Caco-2 (cell line): ENCODE data around the gene CACNA2D1. TPM values are rescaled to one million over a fixed set of nuclear protein-coding genes. Genes with fewer than 3 reads are reported as not detected.

Experiments
- BruUV-seq: library from RNA; stranded (reverse); fragments of 400-500 nt; replicated peaks from 2 replicates; lab custom pipeline; 2021; lab: Mats Ljungman, UMichigan
- CTCF ChIA-PET: fragments of 300-600 bp; sonication (Branson Sonifier 250); formaldehyde crosslinking; loops from one replicate; lab custom pipeline; 2022; ENCODE audit warnings: antibody characterized with exemption; lab: Charles Lee
- POLR2A ChIA-PET: fragments of 300-600 bp; sonication (Branson Sonifier 250); formaldehyde crosslinking; loops from one replicate; lab custom pipeline; 2022; ENCODE audit warnings: antibody characterized with exemption; lab: Charles Lee
- DNase-seq, 2 experiments: peaks; one replicate each; pipeline versions ENCODE4 v3.0.0 to v3.0.0-alpha.2; 2020 to 2022
- H3K27me3 ChIP-seq: replicated peaks from 2 replicates; pipeline ENCODE4 v1.6.0; 2011; ENCODE audit warnings: low read length; ENCODE audit not compliant: control insufficient read depth, insufficient read depth
- H3K36me3 ChIP-seq: 2 replicates; pipeline ENCODE4 v1.5.1; 2011; ENCODE audit warnings: low read length; ENCODE audit not compliant: control insufficient read depth, insufficient read depth
- H3K4me1 ChIP-seq: fragments of 250-450 bp; sonication (Bioruptor Pico); 2 replicates; pipeline ENCODE4 v1.5.1; 2020; ENCODE audit warnings: mild to moderate bottlenecking
- H3K4me3 ChIP-seq: 2 replicates; pipeline ENCODE4 v1.5.1; 2011; ENCODE audit warnings: low read depth, mild to moderate bottlenecking, control low read depth, low read length
- H3K9me3 ChIP-seq: fragments of 250-450 bp; sonication (Bioruptor Pico); 2 replicates; pipeline ENCODE4 v1.5.1; 2020; ENCODE audit warnings: mild to moderate bottlenecking, moderate library complexity
- H3K27ac Mint-ChIP-seq: one replicate; pipeline ENCODE4 v1.8.0; 2022; ENCODE audit warnings: mixed read lengths; ENCODE audit not compliant: unreplicated experiment
- H3K27me3 Mint-ChIP-seq: one replicate; pipeline ENCODE4 v1.8.0; 2022; ENCODE audit warnings: mixed read lengths; ENCODE audit not compliant: insufficient read depth, unreplicated experiment
- H3K36me3 Mint-ChIP-seq: one replicate; pipeline ENCODE4 v1.8.0; 2022; ENCODE audit warnings: mild to moderate bottlenecking, mixed read lengths; ENCODE audit not compliant: insufficient read depth, unreplicated experiment
- H3K4me1 Mint-ChIP-seq: one replicate; pipeline ENCODE4 v1.8.0; 2022; ENCODE audit warnings: low read depth, mixed read lengths; ENCODE audit not compliant: unreplicated experiment
- H3K4me3 Mint-ChIP-seq: one replicate; pipeline ENCODE4 v1.8.0; 2022; ENCODE audit warnings: mild to moderate bottlenecking, moderate library complexity, mixed read lengths; ENCODE audit not compliant: unreplicated experiment
- H3K9me3 Mint-ChIP-seq: one replicate; pipeline ENCODE4 v1.8.0; 2022; ENCODE audit warnings: mixed read lengths; ENCODE audit not compliant: unreplicated experiment
- CTCF ChIP-seq, 2 experiments: fragments of 200-600 bp in 1 of 2; IDR thresholded peaks; 1 replicate in 1 of 2; 2 replicates in 1 of 2; pipeline versions ENCODE4 v1.5.1 to v1.8.0; 2011 to 2022; ENCODE audit warnings: antibody characterized with exemption in 1 of 2, control low read depth in 1 of 2, inconsistent platforms in 1 of 2, low read depth in 1 of 2, low read length in 1 of 2, mild to moderate bottlenecking in 1 of 2, moderate library complexity in 1 of 2; ENCODE audit not compliant: insufficient read depth in 1 of 2, severe bottlenecking in 1 of 2, unreplicated experiment in 1 of 2
- intact Hi-C: fragments of 100-400 bp; cut with micrococcal nuclease; formaldehyde crosslinking; loops from one replicate; pipeline ENCODE4 v1.10.0; 2022; ENCODE audit not compliant: unreplicated experiment
- total RNA-seq: library from RNA; stranded (reverse); gene quantifications from 2 replicates; pipeline ENCODE4 v1.2.3, GENCODE V29; 2022

CACNA2D1 gene
- total RNA-seq, 1 experiment from 2014 or later = not detected

DNA sequence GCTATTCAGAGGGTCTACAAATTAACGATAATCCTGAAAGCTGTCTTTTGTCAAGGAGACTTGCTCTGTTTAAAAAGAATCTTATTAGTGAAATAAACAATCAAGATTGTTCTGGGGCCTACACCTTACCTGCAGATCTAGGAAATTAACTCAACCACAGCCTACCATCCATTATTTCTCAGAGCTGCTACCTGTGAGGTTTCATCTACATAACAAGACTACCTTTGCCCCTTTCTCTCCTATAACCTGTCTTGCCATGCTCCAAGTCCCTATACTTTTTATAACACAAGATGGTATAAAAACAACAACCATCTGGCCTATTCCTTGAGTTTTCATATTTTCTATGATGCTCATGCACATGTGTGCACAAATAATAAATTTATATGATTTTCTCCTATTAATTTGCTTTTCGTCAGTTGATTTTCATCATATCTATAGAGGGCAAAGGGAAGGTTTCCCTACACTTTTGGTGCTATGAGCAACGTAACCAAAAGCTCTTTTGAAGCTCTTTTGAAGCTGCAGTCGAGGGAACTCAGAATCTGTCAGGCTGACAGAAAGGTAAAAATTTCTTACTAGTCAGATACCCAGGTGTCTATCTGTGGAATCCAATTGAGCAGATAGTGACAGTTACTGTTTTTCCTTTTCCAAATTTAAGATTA, 138.1 kb downstream of the CACNA2D1 start:
- TF ChIP-seq CTCF (IDR thresholded peaks at IDR 0.05; ENCODE audit: insufficient read depth in 1 of 2, low read depth in 1 of 2, low read length in 1 of 2, severe bottlenecking in 1 of 2, unreplicated experiment in 1 of 2) = no peak
- Mint-ChIP-seq H3K27me3 (no peaks in the 10 kb centered on the region), H3K27ac (no peak overlapping the region), H3K4me3 (no peak overlapping the region), H3K9me3 (no peaks in the 10 kb centered on the region), H3K4me1 (no peaks in the 10 kb centered on the region), H3K36me3 (no peaks in the 10 kb centered on the region)
- BruUV-seq = no TSS peak
- Histone ChIP-seq H3K27me3 (no peaks in the 10 kb centered on the region), H3K4me3 (no peak overlapping the region), H3K9me3 (no peaks in the 10 kb centered on the region), H3K4me1 (no peaks in the 10 kb centered on the region), H3K36me3 (no peaks in the 10 kb centered on the region)
- ChIA-PET POLR2A (no interaction called here), CTCF (no interaction called here)
- DNase-seq = no peak
- intact Hi-C loops = no loop called here

- BruUV-seq = no TSS peak
- H3K36me3 ChIP-seq = no peaks in the 10 kb centered on the region
- peaks cover 9% of the 10 kb centered on the region for H3K9me3 Mint-ChIP-seq
- no peak for TF ChIP-seq CTCF (IDR thresholded peaks at IDR 0.05; ENCODE audit: insufficient read depth in 1 of 2, low read depth in 1 of 2, low read length in 1 of 2, severe bottlenecking in 1 of 2, unreplicated experiment in 1 of 2)
- CTCF ChIA-PET = no interaction called here
- H3K9me3 ChIP-seq = no peaks in the 10 kb centered on the region
- H3K27ac Mint-ChIP-seq = no peak overlapping the region
- H3K4me3 ChIP-seq = no peak overlapping the region
- H3K36me3 Mint-ChIP-seq = no peaks in the 10 kb centered on the region
- H3K27me3 Mint-ChIP-seq = no peaks in the 10 kb centered on the region
- DNase-seq = no peak
- POLR2A ChIA-PET = no interaction called here
- H3K4me1 Mint-ChIP-seq = peaks cover 3% of the 10 kb centered on the region
- 0 out of 2 replicates have a peak, but pooled peaks cover 3% of the 10 kb centered on the region for H3K4me1 ChIP-seq
- intact Hi-C loops = no loop called here
- no peak overlapping the region for H3K4me3 Mint-ChIP-seq
- no peaks in the 10 kb centered on the region for H3K27me3 ChIP-seq
Measured at GRCh38 chr7:82294865-82295264, 148.7 kb downstream of the CACNA2D1 start.

GRCh38 chr7:82294382-82294784, 149.2 kb downstream of the CACNA2D1 start:
- H3K36me3 Mint-ChIP-seq = no peaks in the 10 kb centered on the region
- Histone ChIP-seq H3K27me3 (no peaks in the 10 kb centered on the region), H3K9me3 (no peaks in the 10 kb centered on the region), H3K4me1 (no peaks in the 10 kb centered on the region), H3K4me3 (no peak overlapping the region), H3K36me3 (no peaks in the 10 kb centered on the region)
- BruUV-seq = no TSS peak
- no peak overlapping the region for H3K4me3 Mint-ChIP-seq
- peaks cover 9% of the 10 kb centered on the region for H3K9me3 Mint-ChIP-seq
- no peak overlapping the region for H3K27ac Mint-ChIP-seq
- ChIA-PET CTCF (no interaction called here), POLR2A (no interaction called here)
- DNase-seq = no peak
- no peak for TF ChIP-seq CTCF (IDR thresholded peaks at IDR 0.05; ENCODE audit: insufficient read depth in 1 of 2, low read depth in 1 of 2, low read length in 1 of 2, severe bottlenecking in 1 of 2, unreplicated experiment in 1 of 2)
- no peaks in the 10 kb centered on the region for H3K27me3 Mint-ChIP-seq
- no peaks in the 10 kb centered on the region for H3K4me1 Mint-ChIP-seq
- intact Hi-C loops = no loop called here
